HepG2 (cell line): Measurements from ENCODE around the gene MORN5. TPM values are rescaled to one million over a fixed set of nuclear protein-coding genes. Genes with fewer than 3 reads are reported as not detected.

Experiments
- GTF2F1 ChIP-seq: fragments of 150-350 bp; IDR thresholded peaks from 2 replicates; pipeline ENCODE4 v1.6.1; 2014; ENCODE audit warnings: low read length
- KDM6A ChIP-seq: IDR thresholded peaks from 2 replicates; pipeline ENCODE4 v1.6.1; 2016; ENCODE audit warnings: low read depth
- NR2C2 ChIP-seq: sonication (generic); formaldehyde crosslinking; IDR thresholded peaks from 2 replicates; pipeline ENCODE4 v1.4.0; 2020; ENCODE audit warnings: missing genetic modification reagents, mild to moderate bottlenecking, moderate library complexity, borderline replicate concordance
- PRPF4 ChIP-seq: fragments of 200-400 bp; formaldehyde crosslinking; IDR thresholded peaks from 2 replicates; pipeline ENCODE4 v1.6.1; 2016; ENCODE audit warnings: low read length, low read depth; ENCODE audit not compliant: poor library complexity, severe bottlenecking
- SP4 ChIP-seq: sonication (generic); formaldehyde crosslinking; IDR thresholded peaks from 2 replicates; pipeline ENCODE4 v1.8.1; 2023; ENCODE audit warnings: mild to moderate bottlenecking, missing genetic modification reagents
- ZFAT ChIP-seq: sonication (generic); formaldehyde crosslinking; conservative IDR thresholded peaks from 2 replicates; pipeline ENCODE4 v1.8.1; 2023; ENCODE audit warnings: missing genetic modification reagents, inconsistent platforms
- ZNF382 ChIP-seq: sonication (generic); formaldehyde crosslinking; IDR thresholded peaks from 2 replicates; pipeline ENCODE4 v1.5.0; 2020; ENCODE audit warnings: missing genetic modification reagents, mild to moderate bottlenecking, borderline replicate concordance
- ZNF563 ChIP-seq: sonication (generic); formaldehyde crosslinking; IDR thresholded peaks from 2 replicates; pipeline ENCODE4 v1.8.0; 2022; ENCODE audit warnings: mild to moderate bottlenecking, moderate library complexity, missing genetic modification reagents
- polyA plus RNA-seq, 8 experiments: library from polyadenylated mRNA; depleted of rRNA in 3 of 8; stranded (reverse) in 7 of 8; unstranded in 1 of 8; fragments of >200 nt; fragmentation: Illumina TruSeq in 4 of 8; extraction: Trizol in 4 of 8; gene quantifications; 2 replicates each; pipeline versions ENCODE4 v1.2.1 to v1.2.3, GENCODE V29; 2011 to 2016; ENCODE audit warnings: low read depth in 4 of 8, missing spikeins in 1 of 8, mixed read lengths in 1 of 8; ENCODE audit not compliant: insufficient read depth in 1 of 8
- total RNA-seq, 5 experiments: library from RNA; depleted of rRNA; stranded (reverse); fragments of >200 nt; fragmentation: Illumina TruSeq; extraction: Trizol; gene quantifications; 2 replicates each; pipeline ENCODE4 v1.2.3, GENCODE V29; 2016; ENCODE audit warnings: low read depth in 1 of 5
- TF ChIP-seq, protein P1 (sequence below): IDR thresholded peaks from 2 replicates; pipeline ENCODE4 v1.6.1; 2012; ENCODE audit warnings: low read length, improper control_type of control experiment
- TF ChIP-seq, protein P2 (sequence below): sonication (generic); formaldehyde crosslinking; IDR thresholded peaks from 2 replicates; pipeline ENCODE4 v1.8.1; 2023; ENCODE audit warnings: mild to moderate bottlenecking, missing genetic modification reagents
- TF ChIP-seq, protein P3 (sequence below): sonication (generic); formaldehyde crosslinking; IDR thresholded peaks from 2 replicates; pipeline ENCODE4 v1.4.0; 2020; ENCODE audit warnings: missing genetic modification reagents
- TF ChIP-seq, protein P4 (sequence below): sonication (generic); formaldehyde crosslinking; IDR thresholded peaks from 2 replicates; pipeline ENCODE4 v1.5.0; 2020; ENCODE audit warnings: mild to moderate bottlenecking, missing genetic modification reagents, moderate library complexity
- TF ChIP-seq, protein P5 (sequence below): sonication (generic); formaldehyde crosslinking; IDR thresholded peaks from 2 replicates; pipeline ENCODE4 v1.8.1; 2022; ENCODE audit warnings: low read depth, mild to moderate bottlenecking, missing genetic modification reagents
- TF ChIP-seq, protein P6 (sequence below): sonication (generic); formaldehyde crosslinking; IDR thresholded peaks from 2 replicates; pipeline ENCODE4 v1.5.1; 2020; ENCODE audit warnings: mild to moderate bottlenecking, missing genetic modification reagents, moderate library complexity

The MORN5 gene
- total and polyA plus RNA-seq, 2 of the 13 experiments (the other 11 are each of a cell fraction or from before 2014, with no cell fraction given): not detected

DNA sequence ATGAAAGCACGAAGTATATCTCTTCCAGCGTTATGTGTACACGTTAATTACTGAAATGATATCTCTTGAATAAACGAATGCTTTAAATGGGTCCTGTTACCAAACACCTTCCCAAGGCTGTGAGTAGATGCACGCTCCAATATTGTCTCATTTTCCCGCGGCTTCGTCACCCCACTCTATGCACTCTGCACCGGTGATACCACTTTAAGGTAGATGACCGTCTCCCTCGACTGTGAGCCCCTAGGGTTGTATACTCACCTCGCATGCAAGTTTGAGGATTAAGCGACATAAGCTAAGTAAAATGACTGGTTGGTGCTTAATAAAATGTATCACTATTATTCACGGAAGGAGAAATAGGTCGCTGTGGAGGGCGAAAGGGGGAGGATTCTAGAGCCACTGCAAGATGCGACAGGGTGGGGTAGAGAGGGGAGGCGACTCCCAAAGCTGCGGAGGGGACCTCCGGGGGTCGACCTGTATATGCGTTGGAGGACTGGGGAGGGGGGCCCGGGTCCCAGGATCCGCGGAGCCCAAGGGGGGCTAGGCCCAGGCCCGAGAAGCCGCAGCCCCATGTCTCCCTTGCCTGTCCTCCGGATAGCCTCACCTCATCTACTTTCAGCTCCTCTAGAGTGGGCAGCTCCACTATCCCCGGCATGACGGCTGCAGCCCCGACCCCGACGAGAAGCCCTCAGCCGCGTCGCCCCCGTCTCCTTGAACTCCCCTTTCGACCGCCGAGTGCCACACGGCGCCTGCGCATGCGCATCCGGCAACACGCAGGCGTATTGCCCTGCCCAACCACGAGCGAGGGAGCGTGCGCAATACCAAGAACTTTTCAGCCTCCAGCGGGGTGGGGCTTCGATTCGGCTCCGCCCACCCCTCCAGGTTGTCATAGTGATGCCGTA, at the start of gene MORN5, which contains the start of gene NDUFA8 (continued):
- TF ChIP-seq, protein P1, sequence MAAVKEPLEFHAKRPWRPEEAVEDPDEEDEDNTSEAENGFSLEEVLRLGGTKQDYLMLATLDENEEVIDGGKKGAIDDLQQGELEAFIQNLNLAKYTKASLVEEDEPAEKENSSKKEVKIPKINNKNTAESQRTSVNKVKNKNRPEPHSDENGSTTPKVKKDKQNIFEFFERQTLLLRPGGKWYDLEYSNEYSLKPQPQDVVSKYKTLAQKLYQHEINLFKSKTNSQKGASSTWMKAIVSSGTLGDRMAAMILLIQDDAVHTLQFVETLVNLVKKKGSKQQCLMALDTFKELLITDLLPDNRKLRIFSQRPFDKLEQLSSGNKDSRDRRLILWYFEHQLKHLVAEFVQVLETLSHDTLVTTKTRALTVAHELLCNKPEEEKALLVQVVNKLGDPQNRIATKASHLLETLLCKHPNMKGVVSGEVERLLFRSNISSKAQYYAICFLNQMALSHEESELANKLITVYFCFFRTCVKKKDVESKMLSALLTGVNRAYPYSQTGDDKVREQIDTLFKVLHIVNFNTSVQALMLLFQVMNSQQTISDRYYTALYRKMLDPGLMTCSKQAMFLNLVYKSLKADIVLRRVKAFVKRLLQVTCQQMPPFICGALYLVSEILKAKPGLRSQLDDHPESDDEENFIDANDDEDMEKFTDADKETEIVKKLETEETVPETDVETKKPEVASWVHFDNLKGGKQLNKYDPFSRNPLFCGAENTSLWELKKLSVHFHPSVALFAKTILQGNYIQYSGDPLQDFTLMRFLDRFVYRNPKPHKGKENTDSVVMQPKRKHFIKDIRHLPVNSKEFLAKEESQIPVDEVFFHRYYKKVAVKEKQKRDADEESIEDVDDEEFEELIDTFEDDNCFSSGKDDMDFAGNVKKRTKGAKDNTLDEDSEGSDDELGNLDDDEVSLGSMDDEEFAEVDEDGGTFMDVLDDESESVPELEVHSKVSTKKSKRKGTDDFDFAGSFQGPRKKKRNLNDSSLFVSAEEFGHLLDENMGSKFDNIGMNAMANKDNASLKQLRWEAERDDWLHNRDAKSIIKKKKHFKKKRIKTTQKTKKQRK: no peak
- no peak for TF ChIP-seq KDM6A
- TF ChIP-seq, protein P2, sequence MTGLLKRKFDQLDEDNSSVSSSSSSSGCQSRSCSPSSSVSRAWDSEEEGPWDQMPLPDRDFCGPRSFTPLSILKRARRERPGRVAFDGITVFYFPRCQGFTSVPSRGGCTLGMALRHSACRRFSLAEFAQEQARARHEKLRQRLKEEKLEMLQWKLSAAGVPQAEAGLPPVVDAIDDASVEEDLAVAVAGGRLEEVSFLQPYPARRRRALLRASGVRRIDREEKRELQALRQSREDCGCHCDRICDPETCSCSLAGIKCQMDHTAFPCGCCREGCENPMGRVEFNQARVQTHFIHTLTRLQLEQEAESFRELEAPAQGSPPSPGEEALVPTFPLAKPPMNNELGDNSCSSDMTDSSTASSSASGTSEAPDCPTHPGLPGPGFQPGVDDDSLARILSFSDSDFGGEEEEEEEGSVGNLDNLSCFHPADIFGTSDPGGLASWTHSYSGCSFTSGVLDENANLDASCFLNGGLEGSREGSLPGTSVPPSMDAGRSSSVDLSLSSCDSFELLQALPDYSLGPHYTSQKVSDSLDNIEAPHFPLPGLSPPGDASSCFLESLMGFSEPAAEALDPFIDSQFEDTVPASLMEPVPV: no peak; the same call in 1 of the 2 replicates
- no peak for TF ChIP-seq PRPF4
- peak; percentile 68 for TF ChIP-seq ZNF563 (CRISPR knock-in tag)
- TF ChIP-seq NR2C2 (CRISPR knock-in tag): peak; percentile 35
- TF ChIP-seq ZNF382 (CRISPR knock-in tag): no peak
- TF ChIP-seq, protein P3, sequence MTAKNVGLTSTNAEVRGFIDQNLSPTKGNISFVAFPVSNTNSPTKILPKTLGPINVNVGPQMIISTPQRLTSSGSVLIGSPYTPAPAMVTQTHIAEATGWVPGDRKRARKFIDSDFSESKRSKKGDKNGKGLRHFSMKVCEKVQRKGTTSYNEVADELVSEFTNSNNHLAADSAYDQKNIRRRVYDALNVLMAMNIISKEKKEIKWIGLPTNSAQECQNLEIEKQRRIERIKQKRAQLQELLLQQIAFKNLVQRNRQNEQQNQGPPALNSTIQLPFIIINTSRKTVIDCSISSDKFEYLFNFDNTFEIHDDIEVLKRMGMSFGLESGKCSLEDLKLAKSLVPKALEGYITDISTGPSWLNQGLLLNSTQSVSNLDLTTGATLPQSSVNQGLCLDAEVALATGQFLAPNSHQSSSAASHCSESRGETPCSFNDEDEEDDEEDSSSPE (CRISPR knock-in tag): peak; percentile 38; the same call in 1 of the 2 replicates
- peak; percentile 52; the same call in 1 of the 2 replicates for TF ChIP-seq SP4 (CRISPR knock-in tag)
- TF ChIP-seq, protein P4, sequence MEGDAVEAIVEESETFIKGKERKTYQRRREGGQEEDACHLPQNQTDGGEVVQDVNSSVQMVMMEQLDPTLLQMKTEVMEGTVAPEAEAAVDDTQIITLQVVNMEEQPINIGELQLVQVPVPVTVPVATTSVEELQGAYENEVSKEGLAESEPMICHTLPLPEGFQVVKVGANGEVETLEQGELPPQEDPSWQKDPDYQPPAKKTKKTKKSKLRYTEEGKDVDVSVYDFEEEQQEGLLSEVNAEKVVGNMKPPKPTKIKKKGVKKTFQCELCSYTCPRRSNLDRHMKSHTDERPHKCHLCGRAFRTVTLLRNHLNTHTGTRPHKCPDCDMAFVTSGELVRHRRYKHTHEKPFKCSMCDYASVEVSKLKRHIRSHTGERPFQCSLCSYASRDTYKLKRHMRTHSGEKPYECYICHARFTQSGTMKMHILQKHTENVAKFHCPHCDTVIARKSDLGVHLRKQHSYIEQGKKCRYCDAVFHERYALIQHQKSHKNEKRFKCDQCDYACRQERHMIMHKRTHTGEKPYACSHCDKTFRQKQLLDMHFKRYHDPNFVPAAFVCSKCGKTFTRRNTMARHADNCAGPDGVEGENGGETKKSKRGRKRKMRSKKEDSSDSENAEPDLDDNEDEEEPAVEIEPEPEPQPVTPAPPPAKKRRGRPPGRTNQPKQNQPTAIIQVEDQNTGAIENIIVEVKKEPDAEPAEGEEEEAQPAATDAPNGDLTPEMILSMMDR (CRISPR knock-in tag): peak; percentile 17; the same call in 1 of the 2 replicates
- TF ChIP-seq, protein P5, sequence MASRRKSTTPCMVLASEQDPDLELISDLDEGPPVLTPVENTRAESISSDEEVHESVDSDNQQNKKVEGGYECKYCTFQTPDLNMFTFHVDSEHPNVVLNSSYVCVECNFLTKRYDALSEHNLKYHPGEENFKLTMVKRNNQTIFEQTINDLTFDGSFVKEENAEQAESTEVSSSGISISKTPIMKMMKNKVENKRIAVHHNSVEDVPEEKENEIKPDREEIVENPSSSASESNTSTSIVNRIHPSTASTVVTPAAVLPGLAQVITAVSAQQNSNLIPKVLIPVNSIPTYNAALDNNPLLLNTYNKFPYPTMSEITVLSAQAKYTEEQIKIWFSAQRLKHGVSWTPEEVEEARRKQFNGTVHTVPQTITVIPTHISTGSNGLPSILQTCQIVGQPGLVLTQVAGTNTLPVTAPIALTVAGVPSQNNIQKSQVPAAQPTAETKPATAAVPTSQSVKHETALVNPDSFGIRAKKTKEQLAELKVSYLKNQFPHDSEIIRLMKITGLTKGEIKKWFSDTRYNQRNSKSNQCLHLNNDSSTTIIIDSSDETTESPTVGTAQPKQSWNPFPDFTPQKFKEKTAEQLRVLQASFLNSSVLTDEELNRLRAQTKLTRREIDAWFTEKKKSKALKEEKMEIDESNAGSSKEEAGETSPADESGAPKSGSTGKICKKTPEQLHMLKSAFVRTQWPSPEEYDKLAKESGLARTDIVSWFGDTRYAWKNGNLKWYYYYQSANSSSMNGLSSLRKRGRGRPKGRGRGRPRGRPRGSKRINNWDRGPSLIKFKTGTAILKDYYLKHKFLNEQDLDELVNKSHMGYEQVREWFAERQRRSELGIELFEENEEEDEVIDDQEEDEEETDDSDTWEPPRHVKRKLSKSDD (CRISPR knock-in tag): no peak
- TF ChIP-seq ZFAT (CRISPR knock-in tag): no peak
- TF ChIP-seq, protein P6, sequence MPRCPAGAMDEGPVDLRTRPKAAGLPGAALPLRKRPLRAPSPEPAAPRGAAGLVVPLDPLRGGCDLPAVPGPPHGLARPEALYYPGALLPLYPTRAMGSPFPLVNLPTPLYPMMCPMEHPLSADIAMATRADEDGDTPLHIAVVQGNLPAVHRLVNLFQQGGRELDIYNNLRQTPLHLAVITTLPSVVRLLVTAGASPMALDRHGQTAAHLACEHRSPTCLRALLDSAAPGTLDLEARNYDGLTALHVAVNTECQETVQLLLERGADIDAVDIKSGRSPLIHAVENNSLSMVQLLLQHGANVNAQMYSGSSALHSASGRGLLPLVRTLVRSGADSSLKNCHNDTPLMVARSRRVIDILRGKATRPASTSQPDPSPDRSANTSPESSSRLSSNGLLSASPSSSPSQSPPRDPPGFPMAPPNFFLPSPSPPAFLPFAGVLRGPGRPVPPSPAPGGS (CRISPR knock-in tag): no peak
- no peak for TF ChIP-seq GTF2F1
